Smooth muscle cell (in vitro differentiated cells): Measurements from ENCODE around the gene SIRT3. TPM values are rescaled to one million over a fixed set of nuclear protein-coding genes. Genes with fewer than 3 reads are reported as not detected.

Experiments used
- DNase-seq: peaks from one replicate; lab custom pipeline; 2025; ENCODE audit not compliant: unreplicated experiment; lab: John Stamatoyannopoulos, UW
- H2AFZ ChIP-seq: fragments of 200-600 bp; sonication (generic); 2 replicates; pipeline ENCODE4 v1.6.0; 2016; ENCODE audit warnings: antibody characterized with exemption, low read depth, mild to moderate bottlenecking
- H3F3A ChIP-seq: fragments of 200-600 bp; sonication (generic); 2 replicates; pipeline ENCODE4 v1.6.0; 2017; ENCODE audit warnings: antibody characterized with exemption, low read depth
- H3K27ac ChIP-seq: fragments of 200-600 bp; sonication (generic); 2 replicates; pipeline ENCODE4 v1.5.1; 2016; ENCODE audit warnings: low read depth, mild to moderate bottlenecking
- H3K27me3 ChIP-seq: fragments of 200-600 bp; sonication (generic); 2 replicates; pipeline ENCODE4 v1.6.1; 2016; ENCODE audit warnings: low read depth, mild to moderate bottlenecking
- H3K36me3 ChIP-seq: fragments of 200-600 bp; sonication (generic); 2 replicates; pipeline ENCODE4 v1.5.1; 2016; ENCODE audit warnings: low read depth
- H3K4me1 ChIP-seq: fragments of 200-600 bp; sonication (generic); 2 replicates; pipeline ENCODE4 v1.5.1; 2016; ENCODE audit warnings: low read depth
- H3K4me2 ChIP-seq: fragments of 200-600 bp; sonication (generic); 2 replicates; pipeline ENCODE4 v1.6.0; 2016; ENCODE audit warnings: mild to moderate bottlenecking
- H3K4me3 ChIP-seq: fragments of 200-600 bp; sonication (generic); 2 replicates; pipeline ENCODE4 v1.5.1; 2016; ENCODE audit warnings: mild to moderate bottlenecking
- H3K79me2 ChIP-seq: fragments of 200-600 bp; sonication (generic); 2 replicates; pipeline ENCODE4 v1.6.0; 2016; ENCODE audit warnings: low read depth, mild to moderate bottlenecking
- H3K9ac ChIP-seq: fragments of 200-600 bp; sonication (generic); 2 replicates; pipeline ENCODE4 v1.6.0; 2016; ENCODE audit warnings: low read depth
- H3K9me3 ChIP-seq: fragments of 200-600 bp; sonication (generic); replicated peaks from 2 replicates; pipeline ENCODE4 v1.5.1; 2016; ENCODE audit warnings: low read depth
- H4K20me1 ChIP-seq: fragments of 200-600 bp; sonication (generic); 2 replicates; pipeline ENCODE4 v1.6.0; 2016; ENCODE audit warnings: low read depth
- WGBS: methylation state at CpG from one replicate; pipeline ENCODE4 v1.1.7; 2016; ENCODE audit warnings: low lambda C conversion rate; 5-methylcytosine and 5-hydroxymethylcytosine counted together
- polyA plus RNA-seq: library from polyadenylated mRNA; unstranded; fragments of >200 nt; fragmentation: Nextera tagmentation; extraction: Ambion mirVana; gene quantifications from 2 replicates; pipeline ENCODE4 v1.2.1, GENCODE V29; 2016
- total RNA-seq: library from RNA; depleted of rRNA; stranded (reverse); fragments of >200 nt; gene quantifications from 2 replicates; pipeline ENCODE4 v1.2.3, GENCODE V29; 2014
- TF ChIP-seq, protein P1 (sequence below): fragments of 200-600 bp; sonication (generic); IDR thresholded peaks from 2 replicates; pipeline ENCODE4 v1.5.1; 2017; ENCODE audit warnings: borderline replicate concordance, mild to moderate bottlenecking, antibody characterized with exemption; ENCODE audit not compliant: insufficient read depth, poor library complexity, severe bottlenecking

Gene SIRT3
- total and polyA plus RNA-seq, 2 experiments from 2014 or later, result 13.0 to 19.8 TPM

DNA sequence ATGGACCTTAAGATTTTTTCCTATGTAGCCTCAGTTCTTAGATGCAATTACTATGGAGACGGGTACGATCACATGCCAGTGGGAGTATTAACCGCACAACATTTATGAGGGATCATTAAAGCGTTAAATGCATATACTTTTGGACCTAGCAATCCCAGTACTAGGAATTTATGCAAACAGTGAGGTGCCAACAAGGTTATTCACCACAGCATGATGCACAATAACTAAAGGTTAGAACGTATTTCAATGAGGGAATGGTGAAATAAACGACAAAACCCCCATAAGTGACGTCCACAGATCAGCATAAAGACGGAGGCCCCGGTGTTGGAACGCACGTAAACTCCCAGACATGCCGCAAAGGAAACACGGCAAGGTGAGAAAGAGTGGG, 539 bp downstream of the SIRT3 start:
- Histone ChIP-seq H3F3A (no peaks in the 10 kb centered on the region), H3K79me2 (peaks cover 46% of the 10 kb centered on the region), H3K27me3 (no peaks in the 10 kb centered on the region), H3K27ac (peak overlapping the region; percentile 57), H3K9me3 (no peaks in the 10 kb centered on the region), H4K20me1 (peaks cover 18% of the 10 kb centered on the region), H3K4me2 (peak overlapping the region; percentile 98), H3K4me3 (peak overlapping the region; percentile 94), H3K36me3 (no peaks in the 10 kb centered on the region), H3K9ac (peak overlapping the region; percentile 44), H3K4me1 (peaks cover 15% of the 10 kb centered on the region), H2AFZ (peak overlapping the region; percentile 25)
- TF ChIP-seq, protein P1, sequence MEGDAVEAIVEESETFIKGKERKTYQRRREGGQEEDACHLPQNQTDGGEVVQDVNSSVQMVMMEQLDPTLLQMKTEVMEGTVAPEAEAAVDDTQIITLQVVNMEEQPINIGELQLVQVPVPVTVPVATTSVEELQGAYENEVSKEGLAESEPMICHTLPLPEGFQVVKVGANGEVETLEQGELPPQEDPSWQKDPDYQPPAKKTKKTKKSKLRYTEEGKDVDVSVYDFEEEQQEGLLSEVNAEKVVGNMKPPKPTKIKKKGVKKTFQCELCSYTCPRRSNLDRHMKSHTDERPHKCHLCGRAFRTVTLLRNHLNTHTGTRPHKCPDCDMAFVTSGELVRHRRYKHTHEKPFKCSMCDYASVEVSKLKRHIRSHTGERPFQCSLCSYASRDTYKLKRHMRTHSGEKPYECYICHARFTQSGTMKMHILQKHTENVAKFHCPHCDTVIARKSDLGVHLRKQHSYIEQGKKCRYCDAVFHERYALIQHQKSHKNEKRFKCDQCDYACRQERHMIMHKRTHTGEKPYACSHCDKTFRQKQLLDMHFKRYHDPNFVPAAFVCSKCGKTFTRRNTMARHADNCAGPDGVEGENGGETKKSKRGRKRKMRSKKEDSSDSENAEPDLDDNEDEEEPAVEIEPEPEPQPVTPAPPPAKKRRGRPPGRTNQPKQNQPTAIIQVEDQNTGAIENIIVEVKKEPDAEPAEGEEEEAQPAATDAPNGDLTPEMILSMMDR, result no peak
- 8% methylated on average over 13 of the region's 13 CpGs for WGBS
- DNase-seq, result no peak

DNA sequence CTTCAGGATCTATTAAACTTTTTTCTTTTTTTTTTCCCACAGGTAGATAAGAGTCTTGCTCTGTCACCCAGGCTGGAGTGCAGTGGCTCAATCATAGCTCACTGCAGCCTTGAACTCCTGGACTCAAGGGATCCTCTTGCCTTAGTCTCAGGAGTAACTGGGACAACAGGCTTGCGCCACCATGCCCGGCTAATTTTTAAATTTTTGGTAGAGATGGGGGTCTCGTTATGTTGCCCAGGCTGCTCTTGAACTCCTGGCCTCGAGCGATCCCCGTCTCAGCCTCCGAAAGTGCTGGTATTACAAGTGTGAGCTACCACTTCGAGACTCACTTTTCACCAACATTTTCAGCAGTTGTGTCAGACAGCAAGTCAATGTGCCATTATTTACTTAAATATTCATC, 962 bp downstream of the SIRT3 start:
- WGBS, result 92% methylated on average over 8 of the region's 8 CpGs
- peaks cover 18% of the 10 kb centered on the region for H4K20me1 ChIP-seq
- TF ChIP-seq, protein P1, result no peak
- peak overlapping the region; percentile 98 for H3K4me2 ChIP-seq
- peak overlapping the region; percentile 57 for H3K27ac ChIP-seq
- H3K27me3 ChIP-seq, result no peaks in the 10 kb centered on the region
- H3K9me3 ChIP-seq, result no peaks in the 10 kb centered on the region
- no peak for DNase-seq
- peak overlapping the region; percentile 94 for H3K4me3 ChIP-seq
- H3F3A ChIP-seq, result no peaks in the 10 kb centered on the region
- no peak overlapping the region for H2AFZ ChIP-seq
- peaks cover 15% of the 10 kb centered on the region for H3K4me1 ChIP-seq
- H3K79me2 ChIP-seq, result peaks cover 42% of the 10 kb centered on the region
- H3K36me3 ChIP-seq, result no peaks in the 10 kb centered on the region
- peak overlapping the region; percentile 44 for H3K9ac ChIP-seq

DNA sequence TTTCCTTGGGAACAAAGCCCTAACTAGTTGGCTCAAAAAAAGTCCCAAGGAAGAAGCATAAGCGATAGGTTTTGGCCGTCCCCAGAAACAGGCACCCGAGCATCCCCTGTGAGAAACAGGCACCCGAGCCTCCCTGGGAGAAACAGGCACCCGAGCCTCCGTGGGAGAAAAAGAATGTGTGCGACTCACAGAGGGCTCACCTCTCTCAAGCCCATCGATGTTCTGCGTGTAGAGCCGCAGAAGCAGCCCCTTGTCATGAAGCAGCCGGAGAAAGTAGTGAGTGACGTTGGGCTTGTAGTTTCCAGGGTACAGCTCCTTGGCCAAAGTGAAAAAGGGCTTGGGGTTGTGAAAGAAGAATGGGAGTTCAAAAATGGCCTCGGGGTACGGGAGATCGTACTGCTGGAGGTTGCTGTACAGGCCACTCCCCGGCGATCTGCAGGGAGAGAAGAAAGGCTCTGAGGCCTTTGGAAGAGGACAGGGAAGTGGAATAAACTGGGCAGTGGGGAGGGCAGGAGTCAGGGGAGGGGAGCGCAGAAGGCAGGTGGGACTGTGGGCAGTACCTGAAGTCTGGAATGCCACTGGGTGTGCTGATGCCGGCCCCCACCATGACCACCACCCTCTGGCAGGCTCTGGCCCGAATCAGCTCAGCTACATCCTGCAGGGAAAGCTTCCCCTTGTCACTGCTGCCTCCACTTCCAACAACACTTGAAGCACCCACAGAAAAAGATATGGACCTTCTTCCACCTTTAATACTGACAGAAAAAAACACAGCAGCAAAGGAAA, 3.2 kb downstream of the SIRT3 start:
- H4K20me1 ChIP-seq, result peaks cover 5% of the 10 kb centered on the region
- H3K27ac ChIP-seq, result no peak overlapping the region
- H3F3A ChIP-seq, result no peaks in the 10 kb centered on the region
- DNase-seq, result no peak
- WGBS, result 88% methylated on average over 20 of the region's 20 CpGs
- no peak overlapping the region for H3K4me2 ChIP-seq
- no peaks in the 10 kb centered on the region for H3K9me3 ChIP-seq
- no peak overlapping the region for H3K4me3 ChIP-seq
- peaks cover 13% of the 10 kb centered on the region for H3K4me1 ChIP-seq
- H3K36me3 ChIP-seq, result no peaks in the 10 kb centered on the region
- TF ChIP-seq, protein P1, result no peak
- H3K9ac ChIP-seq, result no peak overlapping the region
- H2AFZ ChIP-seq, result no peak overlapping the region
- H3K79me2 ChIP-seq, result peaks cover 29% of the 10 kb centered on the region
- H3K27me3 ChIP-seq, result no peaks in the 10 kb centered on the region

DNA sequence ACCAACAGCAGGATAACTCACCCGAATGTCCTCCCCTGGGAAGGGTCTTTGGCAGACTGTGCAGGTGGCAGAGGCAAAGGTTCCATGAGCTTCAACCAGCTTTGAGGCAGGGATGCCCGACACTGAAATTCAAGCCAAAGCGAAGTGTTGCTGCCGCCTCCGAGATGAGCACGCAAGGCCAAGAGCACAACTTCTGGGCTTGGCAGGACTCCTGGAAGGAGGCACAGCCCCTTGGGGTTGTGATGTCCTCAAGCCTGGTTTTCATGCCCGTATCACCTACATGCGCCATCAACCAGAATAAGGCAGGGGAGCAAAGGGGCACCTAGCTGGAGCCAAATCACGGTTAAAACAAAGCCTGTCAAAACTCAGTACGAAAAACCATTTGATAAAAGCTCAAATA, 5.7 kb downstream of the SIRT3 start:
- WGBS, result 92% methylated on average over 10 of the region's 10 CpGs
- no peak for DNase-seq
- H3K4me3 ChIP-seq, result no peak overlapping the region
- no peaks in the 10 kb centered on the region for H3K36me3 ChIP-seq
- H3K9ac ChIP-seq, result no peak overlapping the region
- peaks cover 20% of the 10 kb centered on the region for H3K79me2 ChIP-seq
- H3K4me1 ChIP-seq, result peaks cover 6% of the 10 kb centered on the region
- H3K4me2 ChIP-seq, result no peak overlapping the region
- no peaks in the 10 kb centered on the region for H4K20me1 ChIP-seq
- H3F3A ChIP-seq, result no peaks in the 10 kb centered on the region
- no peaks in the 10 kb centered on the region for H3K27me3 ChIP-seq
- H3K9me3 ChIP-seq, result no peaks in the 10 kb centered on the region
- no peak overlapping the region for H3K27ac ChIP-seq
- TF ChIP-seq, protein P1, result no peak
- H2AFZ ChIP-seq, result no peak overlapping the region
